ENCODE results near the gene POC1A.

POC1A gene

DNA sequence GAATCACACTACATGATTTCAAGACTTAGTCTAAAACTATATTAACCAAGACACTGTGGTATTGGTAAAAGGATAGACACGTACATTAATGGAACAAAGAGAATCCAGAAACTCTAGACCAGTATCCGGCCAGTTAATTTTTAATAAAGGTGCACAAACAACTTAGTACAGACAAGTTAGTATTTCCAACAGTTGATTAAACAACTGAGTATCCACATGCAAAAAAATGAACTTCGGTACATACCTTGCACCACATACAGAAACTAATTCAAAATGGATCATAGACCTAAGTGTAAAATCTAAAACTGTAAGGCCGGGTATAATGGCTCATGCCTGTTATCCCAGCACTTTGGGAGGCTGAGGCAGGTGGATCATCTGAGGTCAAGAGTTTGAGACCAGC lies 51.3 kb downstream of the POC1A start:
- ChIA-PET CTCF (no interaction called here), POLR2A (no interaction called here)
- TF ChIP-seq, protein P1, sequence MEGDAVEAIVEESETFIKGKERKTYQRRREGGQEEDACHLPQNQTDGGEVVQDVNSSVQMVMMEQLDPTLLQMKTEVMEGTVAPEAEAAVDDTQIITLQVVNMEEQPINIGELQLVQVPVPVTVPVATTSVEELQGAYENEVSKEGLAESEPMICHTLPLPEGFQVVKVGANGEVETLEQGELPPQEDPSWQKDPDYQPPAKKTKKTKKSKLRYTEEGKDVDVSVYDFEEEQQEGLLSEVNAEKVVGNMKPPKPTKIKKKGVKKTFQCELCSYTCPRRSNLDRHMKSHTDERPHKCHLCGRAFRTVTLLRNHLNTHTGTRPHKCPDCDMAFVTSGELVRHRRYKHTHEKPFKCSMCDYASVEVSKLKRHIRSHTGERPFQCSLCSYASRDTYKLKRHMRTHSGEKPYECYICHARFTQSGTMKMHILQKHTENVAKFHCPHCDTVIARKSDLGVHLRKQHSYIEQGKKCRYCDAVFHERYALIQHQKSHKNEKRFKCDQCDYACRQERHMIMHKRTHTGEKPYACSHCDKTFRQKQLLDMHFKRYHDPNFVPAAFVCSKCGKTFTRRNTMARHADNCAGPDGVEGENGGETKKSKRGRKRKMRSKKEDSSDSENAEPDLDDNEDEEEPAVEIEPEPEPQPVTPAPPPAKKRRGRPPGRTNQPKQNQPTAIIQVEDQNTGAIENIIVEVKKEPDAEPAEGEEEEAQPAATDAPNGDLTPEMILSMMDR (IDR thresholded peaks at IDR 0.05; ENCODE audit: control extremely low read depth, extremely low read depth, low read depth, missing control alignments): no peak
- no peak for DNase-seq (ENCODE audit: extremely low spot score)

DNA sequence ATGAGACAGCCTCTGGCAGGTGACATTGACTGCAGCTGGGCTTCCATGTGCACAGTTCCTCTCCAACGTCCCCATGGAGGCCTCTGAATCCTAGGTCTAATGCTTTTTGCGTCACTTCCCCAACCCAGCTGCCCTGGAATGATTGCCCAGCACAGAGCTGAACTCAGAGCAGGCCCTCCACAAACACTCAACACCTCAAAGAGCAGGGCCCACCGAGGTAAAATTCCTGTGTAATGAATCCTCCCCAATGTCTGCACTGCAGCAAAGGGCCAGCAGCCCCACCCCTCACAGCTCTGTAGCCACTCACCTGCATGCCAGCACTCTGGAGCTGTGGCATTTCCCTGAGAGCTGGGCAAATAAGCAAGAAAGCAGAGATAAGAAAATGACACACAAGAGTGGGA lies 55.2 kb downstream of the POC1A start:
- POLR2A ChIA-PET: no interaction called here
- TF ChIP-seq, protein P1 (IDR thresholded peaks at IDR 0.05; ENCODE audit: control extremely low read depth, extremely low read depth, low read depth, missing control alignments): no peak
- DNase-seq (ENCODE audit: extremely low spot score): no peak
- CTCF ChIA-PET: interaction anchor here (1.2 to 1.6 kb wide), 4 partner anchors 11 to 35 kb away, joined by 3 to 5 read pairs (median 4); no protein-coding TSS in a partner anchor

DNA sequence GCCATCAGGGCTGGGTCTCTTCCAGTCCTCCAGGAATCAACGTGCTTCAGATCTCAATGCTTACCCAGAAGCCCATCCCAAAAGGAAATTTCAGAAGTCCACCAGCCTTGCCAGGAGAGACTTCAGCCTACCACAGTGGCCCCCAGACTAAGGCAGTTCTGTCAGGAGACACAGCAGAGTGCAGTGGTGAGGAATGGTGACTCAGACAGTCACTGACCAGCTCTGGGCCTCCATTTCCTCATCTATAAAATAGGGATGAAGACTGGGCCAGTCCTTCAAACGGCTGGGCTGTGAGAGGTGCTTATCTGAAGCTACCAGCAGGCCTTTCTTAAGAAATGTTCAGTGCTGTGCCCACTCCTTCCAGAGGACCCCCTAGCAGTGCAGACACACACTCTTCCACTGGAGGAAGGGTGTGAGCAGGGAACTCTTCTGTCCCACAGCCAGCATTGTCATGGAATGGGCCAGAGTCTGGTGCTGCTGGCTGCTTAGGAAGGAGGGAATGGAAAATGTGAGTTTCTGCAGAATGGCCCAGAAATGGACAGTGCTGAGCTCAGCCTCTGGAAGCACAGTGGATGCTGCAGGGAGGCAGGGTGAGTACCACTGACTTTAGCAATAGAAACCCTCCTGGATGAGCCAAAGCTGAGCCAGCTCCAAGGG lies 56.2 kb downstream of the POC1A start:
- no peak for DNase-seq (ENCODE audit: extremely low spot score)
- POLR2A ChIA-PET: no interaction called here
- CTCF ChIA-PET: interaction anchor here (1.2 to 1.6 kb wide), 3 partner anchors 12 to 36 kb away, joined by 3 to 5 read pairs (median 4); no protein-coding TSS in a partner anchor
- TF ChIP-seq, protein P1 (IDR thresholded peaks at IDR 0.05; ENCODE audit: control extremely low read depth, extremely low read depth, low read depth, missing control alignments): no peak

DNA sequence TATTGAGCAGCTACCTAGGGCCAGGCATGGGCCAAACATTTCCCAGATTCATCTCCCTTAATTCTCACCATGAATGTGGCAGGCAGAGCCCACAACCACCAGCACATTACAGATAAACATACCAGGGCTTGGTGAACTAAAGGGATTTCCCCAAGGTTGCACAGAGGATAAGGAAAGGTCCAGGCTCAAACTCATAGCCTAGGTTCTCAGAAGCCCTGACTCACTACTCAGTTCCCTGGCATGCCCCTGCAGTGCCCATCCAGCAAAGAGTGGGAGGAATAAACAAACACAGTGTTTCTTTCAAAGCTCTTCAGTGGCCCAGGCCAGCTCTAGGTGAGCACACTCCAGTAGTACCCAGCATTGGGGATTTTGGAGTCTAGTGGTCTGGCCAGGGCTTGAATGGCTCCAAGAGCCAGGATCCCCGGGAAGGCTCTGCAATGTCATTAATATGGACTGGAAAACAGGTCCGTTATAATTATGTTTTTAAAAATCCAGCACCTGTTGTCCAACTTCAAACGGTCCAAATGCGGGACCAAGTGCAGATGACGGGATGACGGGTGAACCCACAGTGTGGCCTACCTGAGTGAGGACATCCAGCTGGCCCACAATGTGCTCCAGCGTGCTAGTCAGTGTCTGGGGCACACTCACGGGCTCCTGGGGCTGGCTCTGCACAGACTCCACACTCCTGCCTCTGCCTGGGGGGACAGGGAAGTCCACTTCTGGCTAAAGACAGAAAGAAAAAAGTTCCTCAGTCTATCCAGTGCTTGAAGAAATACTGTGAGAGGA lies 58.0 kb downstream of the POC1A start:
- CTCF ChIA-PET: interaction anchor here (0.9 to 1.7 kb wide), 4 partner anchors 9 to 65 kb away, joined by 3 to 6 read pairs (median 4); partner anchors contain the start of gene DUSP7
- POLR2A ChIA-PET: interaction anchor here (1.1 kb wide), 1 partner anchor 153 kb away, joined by 7 read pairs; no protein-coding TSS in a partner anchor
- TF ChIP-seq, protein P1 (IDR thresholded peaks at IDR 0.05; ENCODE audit: control extremely low read depth, extremely low read depth, low read depth, missing control alignments): no peak
- no peak for DNase-seq (ENCODE audit: extremely low spot score)

DNA sequence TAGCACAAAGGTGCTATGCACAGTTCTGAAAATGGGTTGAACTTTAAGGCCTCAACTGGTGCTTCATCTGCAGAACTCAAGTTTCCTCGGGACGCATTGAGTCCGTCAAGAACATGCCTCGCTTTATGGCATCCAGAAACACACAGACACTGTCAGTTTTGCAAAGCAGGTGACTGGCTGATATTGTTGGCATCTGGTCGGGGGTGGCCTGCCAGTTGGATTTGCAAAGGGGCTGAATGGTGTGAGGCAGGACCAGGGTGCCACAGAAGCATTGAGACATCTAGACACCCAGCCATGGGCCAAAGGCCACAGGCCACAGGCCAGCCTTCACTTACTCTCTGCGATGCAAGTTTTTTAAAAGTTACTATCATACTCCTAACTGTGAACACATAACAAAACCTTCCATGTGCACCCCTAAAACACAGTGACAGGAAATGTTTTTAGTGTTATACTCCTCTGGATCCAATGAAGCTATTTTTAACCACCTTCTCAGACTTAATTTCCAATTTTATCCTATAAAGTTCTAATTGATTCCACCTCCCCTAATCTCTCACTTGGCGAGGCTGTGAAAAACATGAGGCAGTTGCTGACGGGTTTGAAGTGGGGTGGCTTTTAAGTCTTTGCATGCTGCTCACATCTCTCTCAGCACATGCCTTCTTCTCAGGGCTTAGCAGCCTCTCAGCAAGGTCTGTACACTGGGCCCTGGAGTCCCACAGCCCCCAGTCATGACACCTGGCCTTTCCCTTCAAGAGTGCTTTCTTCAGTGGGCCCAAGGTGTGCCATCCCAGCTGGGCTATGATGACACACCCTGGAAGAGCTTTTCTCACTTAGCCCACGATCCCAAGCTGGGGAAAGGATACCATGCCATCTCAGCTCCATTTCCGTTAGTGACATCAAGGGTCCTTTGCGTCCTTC lies 59.4 kb downstream of the POC1A start:
- TF ChIP-seq, protein P1 (IDR thresholded peaks at IDR 0.05; ENCODE audit: control extremely low read depth, extremely low read depth, low read depth, missing control alignments): no peak
- no peak for DNase-seq (ENCODE audit: extremely low spot score)
- POLR2A ChIA-PET: interaction anchor here (1.1 kb wide), 1 partner anchor 152 kb away, joined by 7 read pairs; no protein-coding TSS in a partner anchor
- CTCF ChIA-PET: interaction anchor here (1.1 kb wide), 1 partner anchor 39 kb away, joined by 3 read pairs; the partner anchor contains the start of gene DUSP7
